SK-N-MC (cell line): ENCODE measurements around the gene KRT72.

Experiments used
- DNase-seq: peaks from one replicate; pipeline ENCODE4 v3.0.0-alpha.2; 2011; ENCODE audit warnings: low read depth, low spot score
- H3K27ac ChIP-seq: fragments of 200-600 bp; sonication (generic); 2 replicates; pipeline ENCODE4 v1.5.1; 2016; ENCODE audit warnings: mixed run types
- H3K36me3 ChIP-seq: fragments of 200-600 bp; sonication (generic); 2 replicates; pipeline ENCODE4 v1.6.1; 2017; ENCODE audit warnings: antibody characterized with exemption, low read length, mixed read lengths; ENCODE audit not compliant: insufficient read depth
- H3K4me3 ChIP-seq: fragments of 200-600 bp; sonication (generic); 2 replicates; pipeline ENCODE4 v1.5.1; 2016
- H3K9ac ChIP-seq: fragments of 200-600 bp; sonication (generic); 2 replicates; pipeline ENCODE4 v1.8.0; 2017; ENCODE audit warnings: mixed run types, mixed read lengths; ENCODE audit not compliant: insufficient read length
- H3K9me3 ChIP-seq: fragments of 200-600 bp; sonication (generic); 2 replicates; pipeline ENCODE4 v1.6.1; 2017; ENCODE audit warnings: low read depth, mild to moderate bottlenecking, antibody characterized with exemption, low read length, moderate library complexity, mixed read lengths
- EZH2 ChIP-seq: fragments of 200-600 bp; sonication (generic); IDR thresholded peaks from one replicate; pipeline ENCODE4 v1.6.1; 2017; ENCODE audit warnings: antibody characterized with exemption
- FOXP2 ChIP-seq: optimal IDR thresholded peaks from 2 replicates; pipeline ENCODE3; 2011; ENCODE audit warnings: mild to moderate bottlenecking, moderate library complexity; ENCODE audit not compliant: insufficient read depth; ENCODE audit errors: extremely low read length, control extremely low read depth
- POLR2AphosphoS5 ChIP-seq: IDR thresholded peaks from 2 replicates; pipeline ENCODE4 v1.6.1; 2012; ENCODE audit warnings: mild to moderate bottlenecking, low read depth, low read length, borderline replicate concordance

Gene KRT72

DNA sequence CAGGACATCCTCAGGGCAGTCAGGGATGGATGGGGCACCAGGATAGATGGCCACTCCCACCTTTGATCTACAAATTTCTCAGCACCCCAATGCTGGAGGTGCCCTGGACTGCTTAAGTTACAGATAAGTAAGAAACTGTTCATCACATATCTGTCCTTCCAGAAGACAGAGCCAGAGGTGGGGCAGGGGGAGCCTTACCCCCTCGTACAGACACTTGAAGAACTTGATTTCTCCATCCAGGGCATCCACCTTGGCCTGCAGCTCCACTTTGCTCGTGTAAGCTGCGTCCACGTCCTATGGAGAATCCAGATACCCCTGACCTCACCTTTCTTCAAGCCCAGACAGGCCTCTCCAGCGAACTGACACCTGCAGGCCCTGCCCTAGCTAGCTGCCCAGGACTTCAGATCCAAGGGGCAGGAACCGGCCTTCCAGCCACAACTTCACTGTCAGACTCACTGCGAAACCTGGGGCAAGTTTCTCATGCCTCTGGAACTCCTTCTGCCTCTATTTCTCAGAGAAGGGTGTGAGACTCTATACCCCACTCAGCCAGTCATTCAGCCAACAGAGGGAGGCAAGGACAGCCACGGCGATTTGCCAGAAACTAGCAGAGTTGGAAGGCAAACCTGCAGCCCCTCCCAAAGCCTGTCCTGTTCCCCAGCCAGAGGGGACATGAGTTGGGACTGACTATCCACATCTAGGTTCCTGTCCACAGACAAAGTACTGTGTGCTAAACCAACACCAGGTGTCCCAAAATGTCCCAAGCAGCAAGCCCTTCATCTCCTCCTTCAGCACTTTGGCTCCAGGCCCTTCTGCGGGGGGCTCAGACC is 13.3 kb upstream of the KRT72 start:
- Histone ChIP-seq H3K36me3 (no peaks in the 10 kb centered on the region), H3K4me3 (no peak overlapping the region), H3K9ac (no peak overlapping the region), H3K27ac (no peak overlapping the region), H3K9me3 (no peaks in the 10 kb centered on the region)
- TF ChIP-seq EZH2: no peak
- TF ChIP-seq POLR2AphosphoS5: no peak
- DNase-seq: no peak

DNA sequence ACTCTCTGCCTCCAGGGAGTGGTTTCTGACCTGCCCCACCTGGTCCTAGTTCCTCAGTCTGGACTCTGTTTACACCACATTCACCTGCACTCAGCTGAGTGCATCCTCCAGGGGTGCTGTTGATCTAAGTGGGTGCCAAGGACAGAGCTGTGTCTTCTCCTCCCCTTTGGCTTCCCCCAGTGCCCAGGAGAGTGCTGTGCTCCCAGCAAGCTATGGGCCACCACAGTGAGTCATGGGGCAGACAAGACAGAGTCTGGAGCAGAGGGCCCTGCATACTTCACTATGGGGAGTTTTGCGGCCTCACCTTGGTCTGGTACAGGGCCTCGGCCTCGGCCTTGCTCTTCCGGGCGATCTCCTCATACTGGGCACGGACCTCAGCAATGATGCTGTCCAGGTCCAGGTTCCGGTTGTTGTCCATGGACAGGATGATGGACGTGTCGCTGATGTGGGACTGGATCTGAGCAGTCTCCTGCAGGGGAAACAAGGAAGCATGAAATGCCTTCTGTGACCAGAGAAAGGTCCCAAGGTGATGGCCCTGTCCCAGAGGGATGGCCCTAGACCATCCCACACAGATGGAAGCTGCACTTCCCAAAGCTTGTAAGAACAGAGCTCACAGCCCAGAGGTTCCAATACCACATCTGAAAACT is 12.2 kb upstream of the KRT72 start:
- Histone ChIP-seq H3K27ac (no peak overlapping the region), H3K36me3 (no peaks in the 10 kb centered on the region), H3K4me3 (no peak overlapping the region), H3K9me3 (no peaks in the 10 kb centered on the region), H3K9ac (no peak overlapping the region)
- DNase-seq: no peak
- no peak for TF ChIP-seq POLR2AphosphoS5
- TF ChIP-seq FOXP2: no peak
- no peak for TF ChIP-seq EZH2

DNA sequence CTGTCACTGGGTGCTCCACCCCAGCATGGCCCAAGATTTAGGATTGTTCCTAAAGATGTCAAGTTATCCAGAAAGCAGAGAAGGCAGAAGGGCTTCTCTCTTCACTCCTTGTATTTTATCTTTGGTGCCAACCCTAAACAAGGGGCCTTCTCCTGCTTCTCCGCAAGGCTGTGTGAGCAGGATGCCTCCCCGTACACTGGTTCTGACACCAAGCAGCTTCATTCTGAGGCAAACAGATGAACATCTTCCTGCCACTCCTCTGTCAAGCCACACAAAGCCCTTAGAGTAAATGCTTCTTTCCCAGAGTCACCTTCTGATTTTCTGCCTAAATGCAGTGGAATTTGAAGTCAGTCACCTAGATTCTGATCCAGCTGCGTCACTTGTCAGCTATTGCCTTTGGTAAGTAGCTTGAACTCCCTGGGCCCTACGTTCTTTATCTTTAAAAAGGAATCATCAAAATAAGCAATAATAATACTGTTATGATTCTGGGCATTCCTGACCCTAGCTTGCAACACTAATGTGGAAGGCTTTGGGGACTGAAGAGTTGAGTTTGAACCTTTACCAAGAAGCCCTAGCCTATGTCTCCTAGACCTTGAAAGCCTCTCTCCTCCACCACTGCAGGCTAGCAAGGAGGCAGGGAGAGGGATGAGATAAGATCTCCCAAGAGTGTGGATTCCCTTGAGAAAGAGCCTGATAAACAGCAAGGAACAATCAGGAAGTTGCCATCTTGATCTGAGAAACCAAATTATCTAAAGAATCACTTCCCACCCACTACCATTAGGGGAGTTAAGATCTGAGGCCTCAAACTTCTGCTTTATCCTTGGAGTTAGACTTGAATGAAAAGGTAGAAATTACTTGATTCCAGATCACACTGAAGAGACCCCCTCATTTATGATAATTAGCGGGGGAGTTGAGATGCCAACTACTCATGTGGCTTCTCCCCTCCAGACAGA is 11.4 kb upstream of the KRT72 start:
- H3K9me3 ChIP-seq: no peaks in the 10 kb centered on the region
- H3K36me3 ChIP-seq: no peaks in the 10 kb centered on the region

DNA sequence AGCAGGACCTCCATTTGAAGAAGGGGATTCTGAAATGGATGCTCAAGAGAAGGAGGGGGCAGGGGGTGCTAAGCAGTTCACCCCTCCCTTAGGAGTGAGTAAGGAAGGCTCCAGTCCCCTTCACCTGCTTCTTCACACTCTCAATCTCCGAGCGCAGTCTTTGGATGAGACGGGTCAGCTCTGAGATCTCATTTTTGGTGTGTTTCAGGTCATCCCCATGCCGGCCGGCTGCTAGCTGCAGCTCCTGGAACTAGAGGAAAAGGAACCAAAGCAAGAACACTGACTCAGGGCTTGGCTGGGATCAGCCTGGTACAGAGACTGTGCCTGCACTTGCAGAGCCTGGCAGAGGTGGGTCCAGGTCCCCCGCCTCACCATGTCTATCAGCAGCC is 9.8 kb upstream of the KRT72 start:
- TF ChIP-seq EZH2 (no peak), FOXP2 (no peak), POLR2AphosphoS5 (no peak)
- Histone ChIP-seq H3K9me3 (no peaks in the 10 kb centered on the region), H3K9ac (no peak overlapping the region), H3K4me3 (no peak overlapping the region), H3K36me3 (no peaks in the 10 kb centered on the region), H3K27ac (no peak overlapping the region)
- DNase-seq: no peak

More for the DNA sequence above, 11.4 kb upstream of the KRT72 start:
- TF ChIP-seq POLR2AphosphoS5 (no peak), FOXP2 (no peak), EZH2 (no peak)
- H3K9ac ChIP-seq: no peak overlapping the region
- DNase-seq: no peak
- H3K27ac ChIP-seq: no peak overlapping the region
- no peak overlapping the region for H3K4me3 ChIP-seq

DNA sequence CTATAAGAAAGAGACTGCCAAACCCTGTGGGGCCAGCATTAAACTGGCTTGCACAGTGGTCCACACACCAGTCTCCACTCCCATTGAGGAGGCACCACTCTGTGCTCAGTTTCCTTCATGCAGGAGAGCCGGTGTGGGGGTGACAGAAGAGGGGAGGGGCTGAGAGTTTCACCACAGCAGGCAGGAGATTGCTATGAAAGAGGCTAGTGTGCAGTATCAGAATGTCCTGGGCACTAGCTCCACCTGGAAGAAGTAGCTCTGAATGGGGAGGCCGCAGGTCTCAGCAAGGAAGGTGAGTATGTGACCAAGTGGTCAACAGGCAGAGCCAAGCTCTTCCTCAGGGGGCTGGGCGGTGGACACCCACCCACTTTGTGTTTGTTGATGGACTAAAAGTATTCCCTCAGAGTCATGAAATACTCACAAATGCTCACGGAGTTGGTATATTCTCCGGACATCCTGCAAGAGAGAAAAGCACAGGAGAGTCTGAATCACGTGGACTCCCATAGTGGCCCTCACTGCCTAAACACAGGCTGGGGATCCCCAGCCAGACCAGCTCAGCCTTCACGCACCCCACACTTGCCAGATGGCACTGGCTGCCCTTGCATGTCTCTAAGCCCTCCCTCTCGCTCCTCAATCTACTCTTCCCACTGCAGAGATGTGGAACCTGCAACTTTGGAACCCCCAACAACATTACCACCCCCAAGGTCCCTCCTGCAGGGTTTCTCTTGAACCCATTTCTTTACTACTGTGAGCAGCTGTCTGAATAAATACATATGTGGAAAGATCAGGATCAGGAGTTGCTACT is 7.8 kb upstream of the KRT72 start:
- no peaks in the 10 kb centered on the region for H3K9me3 ChIP-seq
- H3K36me3 ChIP-seq: no peaks in the 10 kb centered on the region
- no peak overlapping the region for H3K4me3 ChIP-seq
- no peak for TF ChIP-seq FOXP2
- no peak for TF ChIP-seq POLR2AphosphoS5
- TF ChIP-seq EZH2: no peak
- no peak overlapping the region for H3K27ac ChIP-seq
- no peak overlapping the region for H3K9ac ChIP-seq
- DNase-seq: no peak

- Histone ChIP-seq H3K27ac (no peak overlapping the region), H3K4me3 (no peak overlapping the region), H3K9ac (no peak overlapping the region), H3K9me3 (no peaks in the 10 kb centered on the region), H3K36me3 (no peaks in the 10 kb centered on the region)
- DNase-seq: no peak
- TF ChIP-seq EZH2 (no peak), POLR2AphosphoS5 (no peak), FOXP2 (no peak)
These were observed 6.9 kb upstream of the KRT72 start for GRCh38 chr12:52608161-52608560.

- Histone ChIP-seq H3K9me3 (no peaks in the 10 kb centered on the region), H3K9ac (no peak overlapping the region), H3K27ac (no peak overlapping the region), H3K36me3 (no peaks in the 10 kb centered on the region), H3K4me3 (no peak overlapping the region)
- TF ChIP-seq EZH2 (no peak), POLR2AphosphoS5 (no peak), FOXP2 (no peak)
- no peak for DNase-seq
These were observed 6.1 kb upstream of the KRT72 start for GRCh38 chr12:52607314-52607713.
